HG03460 (cell line): Measurements from ENCODE around the gene BRDT.
"Not testable (repeated sequence)": the region's sequence is repeated elsewhere in the genome, so short reads cannot be mapped to it uniquely, and the experiment has no call there.

Source experiments
- ATAC-seq: cut with Tn5 transposase; IDR thresholded peaks from one replicate; pipeline ENCODE4 v1.9.1; 2021; ENCODE audit not compliant: unreplicated experiment

Gene BRDT

DNA sequence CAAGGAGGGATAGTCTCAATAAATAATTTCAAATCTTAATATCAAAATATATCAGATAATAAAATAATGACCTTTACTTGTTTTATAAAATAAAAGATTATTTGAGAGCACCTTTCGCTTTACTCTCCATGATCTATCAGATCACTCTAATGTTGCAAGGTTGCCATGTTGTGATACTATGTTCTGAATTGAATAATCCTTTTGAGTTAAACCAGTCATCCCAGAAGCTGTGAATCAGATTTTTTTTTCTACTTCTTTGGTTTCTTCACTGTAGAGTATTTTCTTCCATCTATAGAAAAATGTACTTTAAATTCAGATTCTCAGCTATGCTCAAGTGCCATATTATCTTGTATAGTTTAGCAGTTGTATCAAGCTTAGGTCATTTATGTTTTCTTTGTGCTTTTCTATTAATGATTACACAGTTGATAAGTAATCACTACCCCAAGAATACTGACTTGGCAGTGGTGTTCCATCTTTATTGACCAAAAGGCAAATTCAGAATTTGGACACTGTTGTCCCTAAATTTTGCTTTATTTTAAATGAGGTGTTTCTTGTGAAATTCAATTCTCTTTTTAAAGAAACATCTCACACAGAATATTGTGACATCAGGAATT lies 32.9 kb downstream of the BRDT start:
- ATAC-seq, result no peak

DNA sequence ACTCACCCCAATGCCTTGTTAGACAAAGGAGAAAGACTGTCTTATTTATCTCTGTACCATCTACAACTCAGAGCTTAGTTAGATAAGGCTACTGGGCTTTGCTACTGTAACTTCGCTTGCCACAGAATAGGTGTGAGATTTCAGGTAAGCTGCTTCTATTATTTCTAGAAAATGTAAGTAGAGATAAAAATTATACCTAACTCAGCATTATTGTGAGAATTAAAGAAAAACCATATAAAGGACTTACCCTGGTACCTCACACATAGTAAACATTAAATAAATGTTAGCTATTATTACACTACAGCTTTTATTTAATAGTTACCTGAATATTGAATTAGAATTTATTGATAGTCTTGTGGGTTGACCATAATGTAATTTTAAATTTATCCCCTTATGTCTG lies 44.1 kb downstream of the BRDT start:
- no peak for ATAC-seq

DNA sequence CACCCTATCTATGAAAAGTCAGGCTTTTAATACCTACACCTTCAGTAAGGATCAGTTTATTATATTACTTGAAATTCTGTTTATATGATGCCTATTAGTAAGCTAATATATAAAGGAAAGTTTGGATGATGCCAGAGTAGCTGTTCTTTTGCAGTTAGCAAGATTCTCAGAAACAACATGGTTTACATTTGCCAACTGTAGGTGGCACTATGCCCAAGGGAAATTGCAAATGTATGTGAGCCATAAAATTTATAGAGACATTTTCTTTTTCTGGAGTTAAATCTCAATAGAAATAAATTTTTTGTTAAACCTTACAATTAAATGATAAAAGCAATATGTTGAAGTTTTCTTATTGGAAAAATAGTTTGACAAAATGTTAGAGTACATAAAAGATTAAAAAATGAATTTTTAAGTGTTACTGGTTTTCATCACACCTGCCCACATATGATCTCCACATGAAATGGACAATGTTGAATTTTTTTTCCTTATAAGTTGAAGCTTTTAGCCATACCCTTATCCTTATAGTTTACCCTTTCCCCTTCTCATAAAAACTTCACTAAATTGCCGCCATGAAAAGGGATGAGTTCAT lies 48.5 kb downstream of the BRDT start:
- no peak for ATAC-seq

DNA sequence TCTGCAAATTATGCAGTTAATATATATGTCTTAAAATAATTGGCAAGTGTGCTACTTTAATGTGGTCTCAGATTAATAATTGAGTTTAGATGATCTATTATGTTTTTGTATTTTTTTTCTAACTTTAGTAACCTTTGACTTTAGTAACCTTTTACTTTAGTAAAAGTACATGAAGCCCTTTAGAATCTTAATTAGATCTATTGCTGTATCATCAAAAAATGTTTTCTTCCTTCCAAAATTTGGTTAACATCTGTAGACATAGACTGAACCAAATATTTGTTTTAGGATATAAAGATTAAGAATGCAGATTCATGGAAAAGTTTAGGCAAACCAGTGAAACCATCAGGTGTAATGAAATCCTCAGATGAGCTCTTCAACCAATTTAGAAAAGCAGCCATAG lies 54.9 kb downstream of the BRDT start:
- ATAC-seq, result no peak

DNA sequence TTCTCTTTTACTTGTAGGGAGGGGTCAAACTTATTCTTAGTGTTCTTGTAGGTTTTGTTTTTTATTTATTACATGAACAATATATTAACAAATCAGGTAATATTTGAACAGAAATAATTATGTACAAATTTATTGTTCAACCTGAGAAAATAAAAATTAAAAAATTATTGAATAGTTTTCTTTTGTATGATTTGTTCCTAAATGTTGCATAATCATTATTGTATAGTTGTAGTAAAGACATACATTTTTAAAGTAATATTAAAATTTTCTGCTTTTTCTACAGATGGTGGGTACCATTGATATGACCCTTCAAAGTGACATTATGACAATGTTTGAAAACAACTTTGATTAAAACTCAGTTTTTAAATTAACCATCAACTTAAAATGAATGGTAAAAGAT lies 64.7 kb downstream of the BRDT start:
- no peak for ATAC-seq

DNA sequence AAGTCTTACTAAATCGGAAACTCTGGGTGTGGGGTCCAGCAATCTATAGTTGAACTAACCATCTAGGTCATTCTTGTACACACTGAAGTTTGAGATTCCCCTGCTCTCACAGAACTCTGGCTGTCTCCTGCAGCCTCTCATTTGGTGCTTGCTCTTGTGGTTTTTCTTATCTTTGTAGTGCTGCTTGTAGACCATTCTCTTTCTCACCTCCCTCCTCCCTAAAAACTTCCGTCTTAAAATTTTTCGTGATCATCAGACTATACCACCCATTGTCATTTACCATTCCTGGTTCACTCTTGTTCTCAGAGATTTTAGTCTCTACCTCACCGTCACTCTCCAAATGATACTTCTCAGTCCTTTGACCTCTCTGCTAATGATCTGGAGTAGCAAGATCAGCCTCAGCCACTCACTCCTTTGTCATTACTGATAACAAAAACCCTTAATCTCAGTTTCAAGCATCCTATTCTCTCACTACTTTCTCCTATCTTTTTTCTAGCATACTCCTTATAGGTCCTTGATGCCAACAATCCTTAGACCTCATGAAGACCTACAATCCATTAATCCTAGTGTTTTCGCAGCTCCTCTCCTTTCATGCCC lies 67.6 kb downstream of the BRDT start:
- no peak for ATAC-seq

DNA sequence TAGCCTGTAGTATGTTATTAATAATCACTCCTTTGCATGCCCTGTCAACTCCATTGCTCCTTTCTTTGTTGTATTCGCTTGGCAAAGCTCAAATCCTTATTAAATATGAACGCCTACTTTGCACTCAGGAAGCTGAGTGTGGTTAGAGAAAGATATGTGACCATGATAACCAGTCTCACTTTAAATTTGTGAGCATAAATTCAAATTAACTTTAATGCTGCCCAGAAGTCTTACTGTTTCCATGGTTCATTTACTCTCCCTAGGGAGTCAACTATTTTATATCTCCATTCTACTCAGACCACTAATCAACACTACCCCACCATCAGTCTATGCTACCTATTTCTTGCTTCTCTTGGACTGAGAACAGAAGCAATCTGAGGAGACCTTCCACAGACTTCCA lies 68.5 kb downstream of the BRDT start:
- ATAC-seq, result no peak

DNA sequence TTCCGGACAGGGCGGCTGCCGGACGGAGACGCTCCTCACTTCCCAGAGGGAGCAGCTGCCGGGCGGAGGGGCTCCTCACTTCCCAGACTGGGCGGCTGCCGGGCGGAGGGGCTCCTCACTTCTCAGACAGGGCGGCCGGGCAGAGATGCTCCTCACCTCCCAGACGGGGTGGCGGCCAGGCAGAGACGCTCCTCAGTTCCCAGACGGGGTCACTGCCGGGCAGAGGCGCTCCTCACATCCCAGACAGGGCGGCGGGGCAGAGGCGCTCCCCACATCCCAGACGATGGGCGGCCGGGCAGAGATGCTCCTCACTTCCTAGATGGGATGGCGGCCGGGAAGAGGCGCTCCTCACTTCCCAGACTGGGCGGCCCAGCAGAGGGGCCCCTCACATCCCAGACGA lies 76.8 kb downstream of the BRDT start:
- not testable (repeated sequence) for ATAC-seq

DNA sequence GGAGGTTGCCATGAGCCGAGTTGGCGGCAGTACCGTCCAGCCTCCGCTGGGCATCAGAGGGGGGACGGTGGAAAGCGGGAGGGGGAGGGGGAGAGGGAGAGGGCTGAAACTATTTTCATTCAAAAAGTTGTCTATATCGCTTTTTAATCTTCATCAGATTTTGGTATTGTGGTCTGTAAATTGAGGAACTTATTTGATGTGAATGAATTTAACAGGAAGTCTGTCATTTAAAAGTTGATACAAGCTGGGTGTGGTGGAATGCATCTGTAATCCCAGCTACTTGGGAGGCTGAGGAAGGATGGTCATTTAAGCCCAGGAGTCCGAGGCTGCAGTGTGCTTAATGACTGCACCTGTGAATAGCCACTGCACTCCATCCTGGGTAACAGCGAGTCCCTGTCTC lies 77.6 kb downstream of the BRDT start:
- ATAC-seq, result no peak

DNA sequence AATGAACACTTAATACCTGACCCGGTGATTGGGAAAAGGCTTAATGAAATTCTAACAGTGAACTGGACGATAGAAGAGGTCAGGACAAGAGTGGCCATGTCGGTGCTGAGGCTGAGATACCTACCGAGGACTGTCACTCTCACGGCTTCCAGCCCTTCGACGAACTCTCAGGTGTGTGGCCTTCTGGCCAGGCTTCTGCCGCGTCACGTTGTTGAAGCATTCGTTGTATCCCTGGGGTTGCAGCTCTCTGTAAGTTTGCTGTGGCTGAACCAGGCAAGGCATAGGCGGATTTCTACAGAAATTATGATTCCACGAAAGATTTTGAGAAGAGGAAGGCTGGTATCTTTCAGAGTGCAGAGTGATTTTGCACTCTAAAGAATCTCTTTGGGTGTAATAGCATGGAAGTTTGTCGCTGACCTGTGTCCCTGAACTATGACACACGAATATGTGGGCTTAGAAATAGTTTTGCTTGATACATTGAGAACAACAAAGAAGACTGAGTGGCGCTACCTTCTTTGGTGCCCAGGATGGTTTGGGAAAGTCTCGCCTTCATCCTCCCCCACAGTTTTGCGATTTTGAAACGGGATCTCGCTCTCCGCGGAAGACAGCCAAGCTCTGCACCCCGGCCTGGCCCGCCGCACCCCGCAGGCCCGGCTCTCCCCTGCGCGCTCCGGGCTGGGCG lies 80.2 kb downstream of the BRDT start:
- ATAC-seq, result no peak

DNA sequence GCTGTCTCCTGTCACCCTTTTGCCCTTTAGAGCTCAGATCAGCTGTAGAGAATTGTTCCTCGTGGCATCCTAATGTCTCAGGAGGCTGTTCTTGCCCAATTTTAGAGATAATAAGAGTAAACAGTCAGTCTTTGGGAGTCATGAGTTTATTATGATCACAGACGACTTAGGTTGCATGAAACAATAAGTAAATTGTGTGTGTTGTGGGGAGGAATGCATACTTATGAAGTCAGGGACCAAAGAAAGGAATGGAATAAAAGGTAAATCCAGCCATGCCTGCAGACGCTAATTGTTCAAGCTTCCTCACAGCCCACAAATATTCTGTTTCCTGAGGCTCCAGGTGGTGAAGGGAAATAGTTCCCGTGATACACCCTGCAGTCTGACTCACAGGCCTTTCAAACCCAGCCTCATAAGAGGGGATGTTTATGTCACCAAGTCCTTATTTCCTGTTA lies 81.5 kb downstream of the BRDT start:
- ATAC-seq, result no peak

DNA sequence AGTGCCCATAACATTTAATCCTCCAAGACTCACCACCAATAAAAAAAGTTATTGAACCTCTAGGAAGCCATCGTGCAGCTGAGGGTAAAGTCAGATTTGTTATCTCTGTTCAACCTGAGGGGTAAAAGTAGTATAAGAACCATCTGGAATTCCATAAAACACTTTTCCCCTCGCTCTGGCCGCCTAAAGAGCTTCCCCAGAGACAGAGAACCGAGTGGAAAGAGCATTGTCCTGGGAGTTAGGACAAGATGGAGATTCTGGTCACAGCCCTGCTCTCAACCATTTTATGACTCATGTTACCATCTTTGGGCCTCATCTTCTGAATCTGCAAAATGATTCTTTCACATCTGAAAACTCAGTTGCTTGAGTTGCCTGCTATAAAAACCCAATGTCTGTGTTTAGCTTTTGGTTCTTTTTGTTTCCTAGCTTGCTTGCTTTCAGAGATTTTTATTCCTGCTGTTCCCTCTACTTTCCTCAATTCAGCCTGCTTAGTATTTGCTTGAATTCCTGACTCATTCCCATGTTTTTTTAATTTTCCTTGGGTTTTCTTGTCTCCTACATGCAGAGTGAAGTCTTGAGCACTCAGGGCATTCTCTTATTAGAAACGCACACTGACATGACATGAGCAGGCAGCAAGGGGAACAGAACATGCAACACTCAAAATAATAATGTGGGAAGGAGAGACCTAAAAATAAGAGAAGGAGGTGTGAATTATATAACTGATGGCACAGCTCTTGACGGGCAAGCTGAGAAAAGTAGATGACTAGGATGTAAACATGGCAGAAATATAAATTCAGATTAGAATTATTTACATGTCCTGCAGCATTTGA lies 82.3 kb downstream of the BRDT start:
- ATAC-seq, result no peak

DNA sequence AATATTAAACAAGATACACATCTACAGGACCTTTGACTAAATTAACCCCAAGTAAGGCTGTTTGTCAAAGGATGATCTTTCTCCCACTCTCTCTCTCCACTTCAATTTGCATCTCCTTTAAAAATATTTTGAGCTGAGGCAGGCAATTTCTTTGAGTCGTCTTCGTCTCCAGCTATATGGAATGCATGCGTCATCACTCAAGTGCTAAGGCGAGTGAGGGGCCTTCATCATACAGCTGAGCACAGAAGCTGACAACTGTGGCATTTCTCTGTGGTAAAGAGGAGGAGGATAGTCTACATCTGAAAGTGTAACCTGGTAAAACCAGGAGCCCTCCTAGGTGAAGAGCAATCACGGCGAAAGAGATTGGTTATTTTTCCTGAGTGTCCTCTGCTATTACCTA lies 88.2 kb downstream of the BRDT start:
- ATAC-seq, result no peak

DNA sequence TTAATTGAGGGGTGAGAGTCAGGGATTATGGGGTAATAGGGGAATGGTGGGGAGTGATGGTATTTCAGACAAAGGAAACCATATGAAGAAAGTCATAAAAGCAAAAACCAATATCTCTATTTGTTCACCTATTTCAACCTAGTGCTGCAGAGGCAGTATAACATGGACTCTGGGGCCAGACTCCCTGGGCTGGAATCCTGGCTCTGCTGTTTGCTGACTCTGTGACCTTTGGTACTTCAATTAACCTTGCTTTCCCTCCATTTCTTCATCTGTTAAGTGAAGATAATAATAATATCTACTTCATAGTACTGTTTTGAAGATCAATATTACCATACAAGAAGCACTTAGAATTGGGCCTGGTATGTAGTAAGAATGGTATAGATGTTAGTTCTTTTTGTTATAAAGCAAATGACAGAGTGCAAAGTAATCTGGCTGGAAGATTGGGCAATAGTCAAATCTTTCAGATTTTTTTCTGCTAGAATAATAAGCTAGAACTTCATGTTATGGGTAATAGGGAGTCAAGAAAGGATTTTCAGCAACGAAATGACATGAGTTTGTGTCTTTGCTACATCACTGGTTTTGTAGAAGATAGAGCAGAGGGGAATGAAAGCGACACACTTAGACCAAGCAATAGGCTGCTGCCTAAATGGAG lies 89.6 kb downstream of the BRDT start:
- no peak for ATAC-seq

DNA sequence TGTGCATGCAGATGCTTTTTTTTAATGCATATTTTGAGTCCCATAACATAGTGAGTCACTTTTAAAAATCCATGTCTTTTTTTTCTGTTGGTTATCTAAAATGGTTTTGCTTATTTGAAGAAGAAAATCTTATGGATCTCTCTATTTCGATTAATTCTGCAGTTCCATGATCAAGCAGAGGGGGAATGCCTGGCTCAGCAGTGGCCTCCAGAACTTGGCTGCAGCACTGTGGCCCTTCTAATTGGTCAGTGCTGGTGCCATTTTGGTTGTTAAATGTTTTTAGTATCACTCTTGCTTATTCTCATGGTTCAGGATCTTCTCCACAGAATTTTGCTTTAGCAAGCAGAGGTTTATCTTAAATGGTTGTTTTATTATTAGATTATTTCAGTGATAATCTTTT lies 91.8 kb downstream of the BRDT start:
- ATAC-seq, result no peak

DNA sequence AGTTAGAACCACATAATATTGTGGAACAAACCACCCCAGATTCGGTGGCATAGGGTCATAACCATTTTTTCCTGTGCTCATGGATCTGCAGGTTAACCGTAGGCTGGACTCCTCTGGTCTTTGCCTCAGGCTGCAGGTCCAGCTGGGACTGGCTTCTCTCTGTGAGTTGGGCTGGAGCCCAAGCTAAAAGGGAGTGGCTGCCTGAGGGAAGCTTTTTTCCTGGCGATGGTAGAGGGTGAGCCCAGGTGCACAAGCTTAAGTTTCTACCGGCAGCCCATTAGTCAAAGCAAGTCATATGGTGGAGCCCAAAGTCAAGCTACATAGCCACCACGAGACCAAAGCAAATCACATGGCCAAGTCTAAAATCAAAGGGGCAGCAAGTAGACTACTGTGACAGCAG lies 94.4 kb downstream of the BRDT start:
- no peak for ATAC-seq

DNA sequence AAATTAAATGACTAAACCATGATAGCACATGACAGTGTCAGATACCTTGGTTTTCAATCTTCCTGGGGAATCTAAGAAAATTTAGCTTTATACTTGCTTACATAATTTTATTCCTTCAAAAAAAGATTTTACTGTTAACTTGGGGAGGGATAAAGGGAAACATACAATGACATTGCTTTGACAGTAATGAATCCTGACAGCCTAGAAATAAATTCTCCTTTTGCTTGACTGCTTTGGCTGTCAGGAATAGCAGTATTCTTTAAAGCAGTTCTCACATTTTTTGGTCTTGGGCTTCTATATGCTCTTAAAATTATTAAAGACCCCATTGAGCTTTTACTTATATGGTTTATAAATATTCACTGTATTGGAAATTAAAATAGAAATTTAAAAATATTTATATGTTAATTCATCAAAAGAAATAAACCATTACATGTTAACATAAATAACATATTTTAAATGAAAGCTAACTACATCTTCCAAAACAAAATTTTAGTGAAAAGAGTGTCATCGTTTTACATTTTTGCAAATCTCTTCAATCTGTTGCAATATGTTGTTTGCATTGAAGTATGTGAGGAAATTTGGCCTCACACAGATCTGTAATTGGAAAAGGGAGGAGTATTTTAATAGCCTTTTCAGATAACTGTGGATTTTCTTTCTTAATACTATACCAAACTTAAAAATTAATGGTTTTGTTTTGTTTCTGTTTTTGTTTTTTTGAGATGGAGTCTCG lies 96.7 kb downstream of the BRDT start:
- no peak for ATAC-seq

DNA sequence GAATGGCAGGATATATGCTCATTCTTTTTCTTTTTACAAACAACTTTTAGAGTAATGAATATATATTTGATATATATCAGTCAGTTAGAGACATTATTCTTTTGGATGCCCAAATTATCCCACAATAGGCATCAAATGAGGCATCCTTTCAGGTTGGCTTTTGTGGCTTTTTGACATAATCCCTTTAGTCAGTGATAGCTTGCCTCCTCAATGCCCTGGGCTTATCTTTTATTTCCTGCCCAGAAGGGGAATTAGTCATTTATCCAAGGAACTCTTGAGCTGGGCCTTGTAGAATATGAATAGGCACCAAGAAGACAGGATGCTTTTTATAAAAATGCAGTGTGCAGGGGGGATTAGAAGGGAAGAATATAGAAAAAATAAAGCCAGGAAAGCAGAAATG lies 102.7 kb downstream of the BRDT start:
- no peak for ATAC-seq
